ENCODE results near the gene GLCE. TPM values are rescaled to one million over a fixed set of nuclear protein-coding genes. Genes with fewer than 3 reads are reported as not detected.

The GLCE gene
- 3.9 and 5.6 TPM in 2 replicates for total RNA-seq

GRCh38 chr15:69160141-69160993 lies at the start of gene GLCE:
GLCE (plus strand) TSS chr15:69160635; CDS start chr15:69255807, 95,172 bp downstream.
- Mint-ChIP-seq H3K27me3 (peaks cover 8% of the 10 kb centered on the region), H3K36me3 (ENCODE audit: low read depth) (peaks cover 5% of the 10 kb centered on the region), H3K4me1 (peaks cover 13% of the 10 kb centered on the region), H3K9me3 (no peaks in the 10 kb centered on the region), H3K4me3 (peak within 1 kb of the TSS; percentile 90), H3K27ac (peak within 1 kb of the TSS; percentile 67)
- ATAC-seq (ENCODE audit: low read depth) = peak; percentile 93
- no peak for TF ChIP-seq CTCF (IDR thresholded peaks at IDR 0.05)
- intact Hi-C loops (cut with micrococcal nuclease) = loop anchor here (2.0 to 10.0 kb wide), 7 partner anchors 102 to 1732 kb away; partner anchors contain the start of genes FEM1B, KIF23, LRRC49 and THAP10
- ChIA-PET CTCF (no interaction called here), POLR2A (interaction anchor here (0.6 to 2.6 kb wide), 3 partner anchors 12 to 342 kb away, joined by 3 to 14 read pairs (median 3); partner anchors contain the start of gene RPLP1)
- DNase-seq = peak; percentile 94

GRCh38 chr15:69114331-69114928 lies 46.0 kb upstream of the GLCE start:
- Mint-ChIP-seq H3K9me3 (no peaks in the 10 kb centered on the region), H3K4me3 (no peak overlapping the region), H3K27ac (no peak overlapping the region), H3K4me1 (no peaks in the 10 kb centered on the region), H3K36me3 (ENCODE audit: low read depth) (no peaks in the 10 kb centered on the region), H3K27me3 (peaks cover 32% of the 10 kb centered on the region)
- DNase-seq = no peak
- ATAC-seq (ENCODE audit: low read depth) = no peak
- intact Hi-C loops (cut with micrococcal nuclease) = no loop called here
- CTCF ChIA-PET = no interaction called here
- TF ChIP-seq CTCF (IDR thresholded peaks at IDR 0.05) = no peak
- POLR2A ChIA-PET = no interaction called here

GRCh38 chr15:69115031-69115430 lies 45.4 kb upstream of the GLCE start:
- H3K36me3 Mint-ChIP-seq (ENCODE audit: low read depth) = no peaks in the 10 kb centered on the region
- H3K27me3 Mint-ChIP-seq = peaks cover 32% of the 10 kb centered on the region
- H3K27ac Mint-ChIP-seq = no peak overlapping the region
- ChIA-PET POLR2A (no interaction called here), CTCF (no interaction called here)
- no peak overlapping the region for H3K4me3 Mint-ChIP-seq
- DNase-seq (no peak), ATAC-seq (ENCODE audit: low read depth) (no peak)
- intact Hi-C loops (cut with micrococcal nuclease) = no loop called here
- no peaks in the 10 kb centered on the region for H3K9me3 Mint-ChIP-seq
- H3K4me1 Mint-ChIP-seq = no peaks in the 10 kb centered on the region
- TF ChIP-seq CTCF (IDR thresholded peaks at IDR 0.05) = no peak

- intact Hi-C loops (cut with micrococcal nuclease) = no loop called here
- H3K4me3 Mint-ChIP-seq = no peak overlapping the region
- no peaks in the 10 kb centered on the region for H3K4me1 Mint-ChIP-seq
- no peak for DNase-seq
- H3K36me3 Mint-ChIP-seq (ENCODE audit: low read depth) = no peaks in the 10 kb centered on the region
- ChIA-PET CTCF (no interaction called here), POLR2A (no interaction called here)
- no peaks in the 10 kb centered on the region for H3K9me3 Mint-ChIP-seq
- ATAC-seq (ENCODE audit: low read depth) = no peak
- no peak for TF ChIP-seq CTCF (IDR thresholded peaks at IDR 0.05)
- no peak overlapping the region for H3K27ac Mint-ChIP-seq
- peaks cover 34% of the 10 kb centered on the region for H3K27me3 Mint-ChIP-seq
Observed at GRCh38 chr15:69116391-69116790, 44.0 kb upstream of the GLCE start.

GRCh38 chr15:69117431-69117871 lies 43.0 kb upstream of the GLCE start:
- H3K36me3 Mint-ChIP-seq (ENCODE audit: low read depth) = no peaks in the 10 kb centered on the region
- TF ChIP-seq CTCF (IDR thresholded peaks at IDR 0.05) = no peak
- H3K4me3 Mint-ChIP-seq = no peak overlapping the region
- H3K4me1 Mint-ChIP-seq = no peaks in the 10 kb centered on the region
- intact Hi-C loops (cut with micrococcal nuclease) = no loop called here
- no peak for DNase-seq
- H3K9me3 Mint-ChIP-seq = no peaks in the 10 kb centered on the region
- no peak overlapping the region for H3K27ac Mint-ChIP-seq
- CTCF ChIA-PET = no interaction called here
- peaks cover 35% of the 10 kb centered on the region for H3K27me3 Mint-ChIP-seq
- ATAC-seq (ENCODE audit: low read depth) = no peak
- POLR2A ChIA-PET = no interaction called here

Measured in activated B cell treated with CpG ODN at 0.5 μM for 24 hours (primary cell).